Activated CD4-positive, alpha-beta memory T cell treated with anti-CD3 and anti-CD28 coated beads for 36 hours (primary cell): ENCODE data around the gene ATP6V1G3. TPM values are rescaled to one million over a fixed set of nuclear protein-coding genes. Genes with fewer than 3 reads are reported as not detected.
"Not testable (repeated sequence)": the region's sequence is repeated elsewhere in the genome, so short reads cannot be mapped to it uniquely, and the experiment has no call there.

Source experiments
- CTCF ChIA-PET: fragments of 350-600 bp; sonication (Branson Sonifier 250); formaldehyde crosslinking; loops from one replicate; lab custom pipeline; 2021; ENCODE audit warnings: antibody characterized with exemption, inconsistent platforms; lab: Charles Lee
- POLR2A ChIA-PET: fragments of 350-600 bp; sonication (Branson Sonifier 250); formaldehyde crosslinking; loops from one replicate; lab custom pipeline; 2021; ENCODE audit warnings: antibody characterized with exemption; lab: Charles Lee
- DNase-seq: peaks from one replicate; pipeline ENCODE4 v3.0.0-alpha.2; 2020
- H3K27ac Mint-ChIP-seq: one replicate; pipeline ENCODE4 v1.8.0; 2021; ENCODE audit warnings: mixed read lengths
- H3K27me3 Mint-ChIP-seq: one replicate; pipeline ENCODE4 v1.8.0; 2021; ENCODE audit warnings: mixed read lengths
- H3K36me3 Mint-ChIP-seq: one replicate; pipeline ENCODE4 v1.8.0; 2021; ENCODE audit warnings: mixed read lengths
- H3K4me1 Mint-ChIP-seq: one replicate; pipeline ENCODE4 v1.8.0; 2021; ENCODE audit warnings: low read depth, mixed read lengths
- H3K4me3 Mint-ChIP-seq: one replicate; pipeline ENCODE4 v1.8.0; 2021; ENCODE audit warnings: mild to moderate bottlenecking, mixed read lengths
- H3K9me3 Mint-ChIP-seq: one replicate; pipeline ENCODE4 v1.8.0; 2021; ENCODE audit warnings: mixed read lengths
- intact Hi-C: fragments of 100-400 bp; cut with micrococcal nuclease; formaldehyde crosslinking; loops from one replicate; pipeline ENCODE4 v1.15.1; 2023
- total RNA-seq, 2 experiments: library from RNA; stranded (reverse); gene quantifications; one replicate each; pipeline ENCODE4 v1.2.3, GENCODE V29; 2021

The ATP6V1G3 gene
- not detected for total RNA-seq

GRCh38 chr1:198540580-198540979 lies at the start of gene ATP6V1G3:
TSS of gene ATP6V1G3 (minus strand) at chr1:198540680. CDS start at chr1:198540650, 30 bp downstream.
- H3K4me3 Mint-ChIP-seq = no peak within 1 kb of the TSS
- ChIA-PET POLR2A (interaction anchor here (0.6 to 1.0 kb wide), 3 partner anchors 13 to 506 kb away, joined by 3 to 4 read pairs (median 3); no protein-coding TSS in a partner anchor), CTCF (interaction anchor here (0.9 kb wide), 1 partner anchor 27 kb away, joined by 3 read pairs; no protein-coding TSS in a partner anchor)
- H3K36me3 Mint-ChIP-seq = no peaks in the 10 kb centered on the region
- no peaks in the 10 kb centered on the region for H3K27me3 Mint-ChIP-seq
- DNase-seq = no peak
- intact Hi-C loops = no loop called here
- no peaks in the 10 kb centered on the region for H3K9me3 Mint-ChIP-seq
- peaks cover 71% of the 10 kb centered on the region for H3K4me1 Mint-ChIP-seq
- H3K27ac Mint-ChIP-seq = no peak within 1 kb of the TSS

GRCh38 chr1:198588845-198589244 lies 48.4 kb upstream of the ATP6V1G3 start:
- H3K27me3 Mint-ChIP-seq = no peaks in the 10 kb centered on the region
- no peak overlapping the region for H3K27ac Mint-ChIP-seq
- ChIA-PET POLR2A (no interaction called here), CTCF (interaction anchor here (0.8 kb wide), 1 partner anchor 18 kb away, joined by 3 read pairs; no protein-coding TSS in a partner anchor)
- peaks cover 13% of the 10 kb centered on the region for H3K36me3 Mint-ChIP-seq
- peaks cover 4% of the 10 kb centered on the region for H3K4me1 Mint-ChIP-seq
- intact Hi-C loops = no loop called here
- peaks cover 29% of the 10 kb centered on the region for H3K9me3 Mint-ChIP-seq
- DNase-seq = no peak
- H3K4me3 Mint-ChIP-seq = no peak overlapping the region

- Mint-ChIP-seq H3K4me1 (no peaks in the 10 kb centered on the region), H3K4me3 (no peak overlapping the region), H3K27me3 (no peaks in the 10 kb centered on the region), H3K9me3 (peaks cover 26% of the 10 kb centered on the region), H3K27ac (no peak overlapping the region), H3K36me3 (peaks cover 12% of the 10 kb centered on the region)
- ChIA-PET CTCF (no interaction called here), POLR2A (no interaction called here)
- no peak for DNase-seq
- intact Hi-C loops = no loop called here
Measured at GRCh38 chr1:198584163-198584562, 43.7 kb upstream of the ATP6V1G3 start.

- H3K27ac Mint-ChIP-seq, H3K4me1 Mint-ChIP-seq, H3K36me3 Mint-ChIP-seq, DNase-seq, CTCF ChIA-PET, H3K4me3 Mint-ChIP-seq, POLR2A ChIA-PET, intact Hi-C loops, H3K27me3 Mint-ChIP-seq: not testable (repeated sequence)
- H3K9me3 Mint-ChIP-seq = peaks cover 20% of the 10 kb centered on the region
Measured at GRCh38 chr1:198583209-198583802, 42.8 kb upstream of the ATP6V1G3 start.

GRCh38 chr1:198577444-198577843 lies 37.0 kb upstream of the ATP6V1G3 start:
- ChIA-PET CTCF (interaction anchor here (0.6 to 0.8 kb wide), 2 partner anchors 107 to 112 kb away, joined by 3 to 4 read pairs; no protein-coding TSS in a partner anchor), POLR2A (no interaction called here)
- Mint-ChIP-seq H3K9me3 (peaks cover 12% of the 10 kb centered on the region), H3K4me3 (no peak overlapping the region), H3K4me1 (peaks cover 10% of the 10 kb centered on the region), H3K27ac (no peak overlapping the region), H3K27me3 (no peaks in the 10 kb centered on the region), H3K36me3 (peaks cover 3% of the 10 kb centered on the region)
- intact Hi-C loops = no loop called here
- DNase-seq = no peak

- Mint-ChIP-seq H3K9me3 (peaks cover 2% of the 10 kb centered on the region), H3K36me3 (no peaks in the 10 kb centered on the region), H3K4me3 (no peak overlapping the region), H3K27me3 (no peaks in the 10 kb centered on the region), H3K27ac (no peak overlapping the region), H3K4me1 (peaks cover 10% of the 10 kb centered on the region)
- ChIA-PET POLR2A (interaction anchor here (0.8 kb wide), 1 partner anchor 24 kb away, joined by 3 read pairs; no protein-coding TSS in a partner anchor), CTCF (interaction anchor here (1.0 kb wide), 1 partner anchor 19 kb away, joined by 3 read pairs; no protein-coding TSS in a partner anchor)
- intact Hi-C loops = no loop called here
- no peak for DNase-seq
Measured at GRCh38 chr1:198575798-198576641, 35.5 kb upstream of the ATP6V1G3 start.

GRCh38 chr1:198575292-198575691 lies 34.8 kb upstream of the ATP6V1G3 start:
- intact Hi-C loops = no loop called here
- H3K4me3 Mint-ChIP-seq = no peak overlapping the region
- no peaks in the 10 kb centered on the region for H3K9me3 Mint-ChIP-seq
- CTCF ChIA-PET = interaction anchor here (1.0 kb wide), 1 partner anchor 20 kb away, joined by 3 read pairs; no protein-coding TSS in a partner anchor
- no peaks in the 10 kb centered on the region for H3K27me3 Mint-ChIP-seq
- DNase-seq = no peak
- no peak overlapping the region for H3K27ac Mint-ChIP-seq
- POLR2A ChIA-PET = no interaction called here
- no peaks in the 10 kb centered on the region for H3K36me3 Mint-ChIP-seq
- peaks cover 10% of the 10 kb centered on the region for H3K4me1 Mint-ChIP-seq

GRCh38 chr1:198574325-198574724 lies 33.8 kb upstream of the ATP6V1G3 start:
- Mint-ChIP-seq H3K27me3 (no peaks in the 10 kb centered on the region), H3K9me3 (no peaks in the 10 kb centered on the region), H3K36me3 (no peaks in the 10 kb centered on the region), H3K4me1 (peaks cover 10% of the 10 kb centered on the region), H3K4me3 (no peak overlapping the region), H3K27ac (no peak overlapping the region)
- no peak for DNase-seq
- intact Hi-C loops = no loop called here
- CTCF ChIA-PET = no interaction called here
- POLR2A ChIA-PET = no interaction called here

GRCh38 chr1:198564716-198565115 lies 24.2 kb upstream of the ATP6V1G3 start:
- Mint-ChIP-seq H3K27ac (no peak overlapping the region), H3K27me3 (no peaks in the 10 kb centered on the region), H3K4me1 (peaks cover 46% of the 10 kb centered on the region), H3K4me3 (no peak overlapping the region), H3K36me3 (peaks cover 2% of the 10 kb centered on the region), H3K9me3 (peaks cover 5% of the 10 kb centered on the region)
- intact Hi-C loops = no loop called here
- DNase-seq = no peak
- POLR2A ChIA-PET = no interaction called here
- CTCF ChIA-PET = no interaction called here

GRCh38 chr1:198564157-198564556 lies 23.7 kb upstream of the ATP6V1G3 start:
- peaks cover 5% of the 10 kb centered on the region for H3K9me3 Mint-ChIP-seq
- ChIA-PET CTCF (no interaction called here), POLR2A (no interaction called here)
- intact Hi-C loops = no loop called here
- H3K27ac Mint-ChIP-seq = no peak overlapping the region
- H3K36me3 Mint-ChIP-seq = peaks cover 2% of the 10 kb centered on the region
- H3K4me1 Mint-ChIP-seq = peaks cover 48% of the 10 kb centered on the region
- no peak for DNase-seq
- H3K4me3 Mint-ChIP-seq = no peak overlapping the region
- H3K27me3 Mint-ChIP-seq = no peaks in the 10 kb centered on the region

GRCh38 chr1:198563583-198563982 lies 23.1 kb upstream of the ATP6V1G3 start:
- Mint-ChIP-seq H3K4me1 (peaks cover 54% of the 10 kb centered on the region), H3K9me3 (peaks cover 5% of the 10 kb centered on the region), H3K4me3 (no peak overlapping the region), H3K27ac (no peak overlapping the region), H3K27me3 (no peaks in the 10 kb centered on the region), H3K36me3 (peaks cover 2% of the 10 kb centered on the region)
- intact Hi-C loops = no loop called here
- ChIA-PET POLR2A (no interaction called here), CTCF (no interaction called here)
- no peak for DNase-seq

- DNase-seq = no peak
- Mint-ChIP-seq H3K9me3 (no peaks in the 10 kb centered on the region), H3K4me3 (no peak overlapping the region), H3K36me3 (no peaks in the 10 kb centered on the region), H3K27ac (no peak overlapping the region), H3K4me1 (peaks cover 69% of the 10 kb centered on the region), H3K27me3 (no peaks in the 10 kb centered on the region)
- ChIA-PET POLR2A (no interaction called here), CTCF (interaction anchor here (0.8 to 1.5 kb wide), 2 partner anchors 39 to 126 kb away, joined by 3 to 4 read pairs; no protein-coding TSS in a partner anchor)
- intact Hi-C loops = no loop called here
Measured at GRCh38 chr1:198560161-198560560, 19.7 kb upstream of the ATP6V1G3 start.
